Mesendoderm (in vitro differentiated cells): ENCODE results near the gene CPLX4.
A peak's percentile ranks its signal among the peaks of the same experiment; 100 is the strongest.

Experiments used
- DNase-seq: peaks from one replicate; pipeline ENCODE4 v3.0.0; 2013
- H2AK5ac ChIP-seq: 2 replicates; pipeline ENCODE4 v1.6.1; 2013; ENCODE audit warnings: low read length, inconsistent platforms
- H2BK120ac ChIP-seq: 2 replicates; pipeline ENCODE4 v1.6.1; 2013; ENCODE audit warnings: low read depth, mild to moderate bottlenecking, low read length, moderate library complexity, mixed read lengths
- H2BK15ac ChIP-seq: replicated peaks from 2 replicates; pipeline ENCODE4 v1.6.1; 2013; ENCODE audit warnings: low read depth, mild to moderate bottlenecking, moderate library complexity
- H2BK5ac ChIP-seq: 2 replicates; pipeline ENCODE4 v1.6.1; 2013; ENCODE audit warnings: low read length, inconsistent platforms
- H3K18ac ChIP-seq: 2 replicates; pipeline ENCODE4 v1.6.1; 2013; ENCODE audit warnings: mild to moderate bottlenecking, low read length, mixed read lengths
- H3K23ac ChIP-seq: one replicate; pipeline ENCODE4 v1.6.1; 2013; ENCODE audit warnings: low read length
- H3K27ac ChIP-seq: 2 replicates; pipeline ENCODE4 v1.5.1; 2013; ENCODE audit warnings: low read depth, mild to moderate bottlenecking, inconsistent platforms, low read length, moderate library complexity
- H3K27me3 ChIP-seq: 2 replicates; pipeline ENCODE4 v1.6.1; 2013; ENCODE audit warnings: low read length, control low read depth, mild to moderate bottlenecking, inconsistent platforms; ENCODE audit not compliant: insufficient read depth, poor library complexity
- H3K36me3 ChIP-seq: 2 replicates; pipeline ENCODE4 v1.6.1; 2013; ENCODE audit warnings: low read length, inconsistent platforms; ENCODE audit not compliant: control insufficient read depth, insufficient read depth
- H3K4ac ChIP-seq: one replicate; pipeline ENCODE4 v1.6.1; 2013; ENCODE audit warnings: low read depth, mild to moderate bottlenecking, low read length, moderate library complexity
- H3K4me1 ChIP-seq: 2 replicates; pipeline ENCODE4 v1.6.1; 2013; ENCODE audit warnings: low read depth, low read length, inconsistent platforms; ENCODE audit not compliant: control insufficient read depth
- H3K4me2 ChIP-seq: 2 replicates; pipeline ENCODE4 v1.6.1; 2013; ENCODE audit warnings: low read length
- H3K4me3 ChIP-seq: 2 replicates; pipeline ENCODE4 v1.5.1; 2013; ENCODE audit warnings: mild to moderate bottlenecking, low read length
- H3K56ac ChIP-seq: one replicate; pipeline ENCODE4 v1.6.1; 2013; ENCODE audit warnings: low read length
- H3K79me1 ChIP-seq: 2 replicates; pipeline ENCODE4 v1.6.1; 2013; ENCODE audit warnings: low read length, inconsistent platforms
- H3K79me2 ChIP-seq: 2 replicates; pipeline ENCODE4 v1.6.1; 2013; ENCODE audit warnings: mild to moderate bottlenecking, low read length; ENCODE audit not compliant: control insufficient read depth, insufficient read depth
- H3K9ac ChIP-seq: 2 replicates; pipeline ENCODE4 v1.6.1; 2013; ENCODE audit warnings: low read length, inconsistent platforms
- H4K5ac ChIP-seq: one replicate; pipeline ENCODE4 v1.6.1; 2013; ENCODE audit warnings: low read length
- H4K8ac ChIP-seq: one replicate; pipeline ENCODE4 v1.6.1; 2013; ENCODE audit warnings: low read depth, mild to moderate bottlenecking, control low read depth, low read length, moderate library complexity
- WGBS: extraction: QIAGEN DNeasy Blood & Tissue Kit; methylation state at CpG from one replicate; pipeline ENCODE4 v1.1.7; 2013; ENCODE audit warnings: low lambda C conversion rate, missing lambda C conversion rate; ENCODE audit not compliant: insufficient coverage; ENCODE audit errors: extremely low coverage; 5-methylcytosine and 5-hydroxymethylcytosine counted together

Gene CPLX4

DNA sequence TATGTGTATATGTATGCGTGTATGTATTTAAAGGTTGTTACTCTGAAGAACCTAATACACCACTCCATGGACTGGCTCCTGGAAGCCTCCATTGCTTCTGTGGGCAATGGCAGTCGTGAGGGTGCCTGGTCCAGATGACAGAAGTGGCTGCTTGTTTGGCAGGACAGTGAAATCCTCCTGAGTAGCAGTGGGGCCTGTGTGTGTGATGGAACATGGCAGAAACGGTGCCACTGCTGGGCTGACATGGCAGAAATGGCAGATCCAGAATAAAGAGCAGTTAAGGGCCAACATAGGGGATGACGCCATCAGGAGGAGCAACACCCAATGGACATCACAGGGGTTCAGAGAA is 6.1 kb upstream of the CPLX4 start:
- no peak overlapping the region for H3K4me2 ChIP-seq
- H3K36me3 ChIP-seq: peaks cover 1% of the 10 kb centered on the region
- H4K5ac ChIP-seq: no peak overlapping the region
- H3K18ac ChIP-seq: no peak overlapping the region
- no peak for DNase-seq
- H3K23ac ChIP-seq: no peak overlapping the region
- no peaks in the 10 kb centered on the region for H3K79me2 ChIP-seq
- H3K27me3 ChIP-seq: no peaks in the 10 kb centered on the region
- H3K27ac ChIP-seq: no peak overlapping the region
- no peak overlapping the region for H4K8ac ChIP-seq
- no peaks in the 10 kb centered on the region for H3K4me1 ChIP-seq
- H2BK5ac ChIP-seq: no peak overlapping the region
- no peak overlapping the region for H3K9ac ChIP-seq
- H2BK15ac ChIP-seq: no peak overlapping the region
- no CpG with 5 or more reads among the region's 4 CpGs for WGBS
- H3K4ac ChIP-seq: no peak overlapping the region
- H3K79me1 ChIP-seq: no peaks in the 10 kb centered on the region
- no peak overlapping the region for H3K56ac ChIP-seq
- no peak overlapping the region for H3K4me3 ChIP-seq
- no peak overlapping the region for H2AK5ac ChIP-seq
- no peak overlapping the region for H2BK120ac ChIP-seq

DNA sequence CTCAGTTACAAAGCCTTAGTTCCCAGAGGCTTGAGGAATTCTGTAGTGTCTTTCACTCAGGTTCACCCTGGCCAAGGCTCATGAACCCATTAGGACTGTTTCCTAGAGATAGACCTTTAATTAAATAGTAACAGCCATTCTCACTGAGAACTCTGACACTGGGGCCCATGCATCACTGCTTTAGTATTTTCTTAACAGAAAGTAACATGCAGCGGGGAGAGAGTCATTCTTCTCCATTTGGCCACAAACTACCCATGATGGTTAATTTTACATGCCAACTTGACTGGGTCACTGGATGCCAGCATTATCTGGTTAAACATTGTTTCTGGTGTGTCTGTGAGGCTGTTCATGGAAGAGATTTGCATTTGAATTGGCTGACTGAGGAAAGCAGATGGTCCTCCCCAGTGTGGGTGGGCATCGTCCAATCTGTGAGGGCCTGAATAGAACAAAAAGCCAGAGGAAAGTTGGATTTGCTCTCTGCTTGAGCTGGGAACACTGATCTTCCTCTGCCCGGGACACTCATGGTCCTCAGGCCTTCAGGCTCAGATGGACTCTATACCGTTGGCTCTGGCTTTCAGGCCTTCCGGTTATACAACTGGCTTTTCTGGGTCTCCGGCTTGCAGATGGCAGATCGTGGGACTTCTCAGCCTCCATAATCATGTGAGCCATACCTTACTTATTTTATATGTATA is 5.6 kb upstream of the CPLX4 start:
- H3K79me1 ChIP-seq: no peaks in the 10 kb centered on the region
- no peaks in the 10 kb centered on the region for H3K4me1 ChIP-seq
- peaks cover 1% of the 10 kb centered on the region for H3K36me3 ChIP-seq
- DNase-seq: no peak
- H3K18ac ChIP-seq: no peak overlapping the region
- H2BK15ac ChIP-seq: no peak overlapping the region
- H3K79me2 ChIP-seq: no peaks in the 10 kb centered on the region
- no peaks in the 10 kb centered on the region for H3K27me3 ChIP-seq
- H2BK5ac ChIP-seq: no peak overlapping the region
- no CpG with 5 or more reads among the region's 7 CpGs for WGBS
- H3K27ac ChIP-seq: no peak overlapping the region
- no peak overlapping the region for H3K4me2 ChIP-seq
- H4K5ac ChIP-seq: no peak overlapping the region
- no peak overlapping the region for H2AK5ac ChIP-seq
- no peak overlapping the region for H3K9ac ChIP-seq
- no peak overlapping the region for H4K8ac ChIP-seq
- H3K23ac ChIP-seq: no peak overlapping the region
- H3K56ac ChIP-seq: no peak overlapping the region
- H2BK120ac ChIP-seq: no peak overlapping the region
- H3K4me3 ChIP-seq: no peak overlapping the region
- no peak overlapping the region for H3K4ac ChIP-seq

DNA sequence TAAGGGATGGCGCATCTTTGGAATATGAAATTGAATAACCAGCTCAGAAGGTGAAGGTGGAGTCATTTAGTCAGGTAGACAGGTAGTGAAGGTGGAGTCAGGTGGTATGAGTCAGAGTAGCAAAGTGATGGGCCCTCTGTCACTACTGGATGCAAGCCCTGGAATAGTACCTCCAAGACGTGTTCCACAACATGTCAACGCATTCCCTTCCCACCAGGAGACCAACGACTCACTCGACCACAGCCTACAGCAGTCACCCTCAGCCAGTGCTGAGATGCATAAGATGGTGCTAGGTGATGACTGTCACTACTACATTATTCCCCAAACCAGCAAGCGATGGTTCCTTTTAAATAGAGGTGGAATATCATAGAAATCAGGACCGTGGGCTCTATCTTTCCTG is 6.8 kb downstream of the CPLX4 start:
- no peaks in the 10 kb centered on the region for H3K79me1 ChIP-seq
- H3K4me1 ChIP-seq: no peaks in the 10 kb centered on the region
- no peak overlapping the region for H3K56ac ChIP-seq

DNA sequence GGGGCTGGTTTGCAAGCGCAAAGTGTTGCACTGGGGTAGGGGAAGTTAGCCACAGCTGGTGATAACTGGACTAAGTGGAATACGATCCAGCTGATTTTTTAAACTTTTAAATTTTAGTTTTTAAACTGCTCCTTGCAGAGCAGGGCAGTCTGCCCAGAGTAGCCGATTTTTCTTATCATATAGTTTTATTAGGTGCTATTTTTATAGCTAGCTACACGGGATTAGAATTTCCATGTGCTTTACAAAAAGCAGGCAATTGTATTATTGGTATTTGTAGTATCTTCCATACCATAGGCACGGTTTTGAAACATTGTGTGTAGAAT is 9.6 kb downstream of the CPLX4 start:
- Histone ChIP-seq H3K23ac (no peak overlapping the region), H3K79me2 (no peaks in the 10 kb centered on the region), H3K18ac (no peak overlapping the region), H3K36me3 (no peaks in the 10 kb centered on the region), H2BK5ac (no peak overlapping the region), H3K56ac (peak overlapping the region; percentile 71), H2BK15ac (no peak overlapping the region), H3K4me3 (no peak overlapping the region), H2BK120ac (no peak overlapping the region), H3K27ac (no peak overlapping the region), H4K8ac (no peak overlapping the region), H3K4me2 (peak overlapping the region; percentile 63), H3K4ac (no peak overlapping the region), H2AK5ac (no peak overlapping the region), H3K79me1 (no peaks in the 10 kb centered on the region), H4K5ac (no peak overlapping the region), H3K4me1 (no peaks in the 10 kb centered on the region), H3K27me3 (no peaks in the 10 kb centered on the region), H3K9ac (peak overlapping the region; percentile 35)
- WGBS: no CpG with 5 or more reads among the region's 5 CpGs
- no peak for DNase-seq

More for the DNA sequence above, 6.8 kb downstream of the CPLX4 start:
- H2AK5ac ChIP-seq: no peak overlapping the region
- no peak overlapping the region for H3K23ac ChIP-seq
- H3K4me2 ChIP-seq: no peak overlapping the region
- no peak overlapping the region for H3K4me3 ChIP-seq
- H2BK5ac ChIP-seq: no peak overlapping the region
- no peak overlapping the region for H3K4ac ChIP-seq
- no peak overlapping the region for H4K5ac ChIP-seq
- no peak overlapping the region for H3K18ac ChIP-seq
- no peaks in the 10 kb centered on the region for H3K36me3 ChIP-seq
- no peaks in the 10 kb centered on the region for H3K79me2 ChIP-seq
- H3K9ac ChIP-seq: no peak overlapping the region
- no CpG with 5 or more reads among the region's 7 CpGs for WGBS
- DNase-seq: peak; percentile 74
- H2BK15ac ChIP-seq: no peak overlapping the region
- H4K8ac ChIP-seq: no peak overlapping the region
- no peak overlapping the region for H2BK120ac ChIP-seq
- no peak overlapping the region for H3K27ac ChIP-seq
- H3K27me3 ChIP-seq: no peaks in the 10 kb centered on the region

DNA sequence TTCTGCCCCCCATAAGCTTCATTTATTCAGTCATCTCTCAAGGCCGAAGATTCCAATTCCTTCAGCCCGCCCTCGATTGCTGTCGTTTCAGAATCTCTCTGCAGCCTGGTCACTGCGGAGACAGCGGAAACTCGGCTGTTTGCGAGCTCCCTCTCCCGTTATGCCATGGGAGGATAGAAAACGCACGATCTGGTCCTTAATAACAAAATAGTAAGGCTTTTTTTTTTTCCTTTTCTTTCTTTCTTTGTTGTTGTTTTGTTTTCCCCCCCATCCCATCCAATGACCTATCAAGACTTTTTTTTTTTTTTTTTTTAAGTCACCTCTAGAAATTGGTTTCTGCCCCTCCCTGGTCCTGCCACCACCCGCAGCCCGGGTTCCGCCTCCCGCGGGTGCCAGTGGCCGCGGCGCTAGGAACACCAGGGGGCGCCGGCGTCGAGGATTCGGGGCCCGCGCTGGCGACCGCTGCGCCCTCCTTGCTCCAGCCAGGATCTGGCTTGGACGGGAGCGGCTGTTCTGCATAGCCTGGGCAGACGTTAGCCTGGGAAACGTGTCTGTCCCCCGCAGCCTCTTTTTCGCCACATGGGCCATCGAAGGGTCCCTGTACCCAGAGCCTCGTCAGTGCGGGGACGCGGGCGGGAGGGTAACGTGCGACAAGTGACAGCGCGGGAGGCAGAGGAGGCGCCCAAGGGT is 10.1 kb downstream of the CPLX4 start:
- Histone ChIP-seq H3K4me2 (peak overlapping the region; percentile 63), H4K5ac (no peak overlapping the region)
- WGBS: no CpG with 5 or more reads among the region's 46 CpGs

DNA sequence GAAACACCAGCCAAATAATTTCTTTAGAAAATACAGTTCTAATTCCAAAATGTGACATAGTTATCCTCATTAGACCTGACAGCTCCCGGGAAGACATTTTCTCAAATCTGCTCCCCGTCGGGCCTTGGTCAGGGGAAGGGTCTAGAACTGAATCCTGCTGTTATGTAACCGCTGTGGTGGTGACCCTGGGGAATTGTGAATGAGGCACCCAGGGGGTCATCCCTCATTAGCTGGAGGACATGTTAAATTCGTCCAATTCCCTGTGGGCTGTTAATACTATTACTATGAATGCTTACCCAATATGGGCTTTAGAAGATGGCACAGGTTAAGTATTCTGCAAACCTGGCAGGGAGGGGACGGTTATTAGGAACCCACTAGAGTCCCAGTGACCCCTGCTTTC is 11.8 kb downstream of the CPLX4 start:
- H2BK5ac ChIP-seq: no peak overlapping the region
- H3K23ac ChIP-seq: no peak overlapping the region
- WGBS: no CpG with 5 or more reads among the region's 6 CpGs

More for the DNA sequence above, 10.1 kb downstream of the CPLX4 start:
- peak; percentile 71 for DNase-seq
- Histone ChIP-seq H3K79me2 (no peaks in the 10 kb centered on the region), H2BK5ac (no peak overlapping the region), H3K79me1 (no peaks in the 10 kb centered on the region), H3K18ac (no peak overlapping the region), H2AK5ac (no peak overlapping the region), H3K4ac (no peak overlapping the region), H2BK120ac (no peak overlapping the region), H3K27me3 (no peaks in the 10 kb centered on the region), H2BK15ac (no peak overlapping the region), H3K27ac (no peak overlapping the region), H3K9ac (peak overlapping the region; percentile 37), H3K36me3 (no peaks in the 10 kb centered on the region), H3K23ac (no peak overlapping the region), H3K4me1 (no peaks in the 10 kb centered on the region), H4K8ac (no peak overlapping the region), H3K56ac (peak overlapping the region; percentile 71), H3K4me3 (no peak overlapping the region)

More for the DNA sequence above, 11.8 kb downstream of the CPLX4 start:
- Histone ChIP-seq H3K4me2 (no peak overlapping the region), H3K4me1 (no peaks in the 10 kb centered on the region), H3K27ac (no peak overlapping the region), H3K18ac (no peak overlapping the region), H3K79me2 (no peaks in the 10 kb centered on the region), H3K9ac (no peak overlapping the region), H3K4ac (no peak overlapping the region), H3K56ac (no peak overlapping the region), H2AK5ac (no peak overlapping the region), H3K4me3 (no peak overlapping the region), H3K79me1 (no peaks in the 10 kb centered on the region), H4K8ac (no peak overlapping the region), H3K27me3 (no peaks in the 10 kb centered on the region), H2BK120ac (no peak overlapping the region), H4K5ac (no peak overlapping the region), H2BK15ac (no peak overlapping the region), H3K36me3 (no peaks in the 10 kb centered on the region)
- DNase-seq: no peak
